ELF-1 (cell line): Measurements from ENCODE around the gene SH3BGRL2.

ENCODE experiments used
- DNase-seq: peaks from one replicate; pipeline ENCODE4 v3.0.0-alpha.2; 2016; ENCODE audit warnings: low read depth, low spot score

SH3BGRL2 gene

GRCh38 chr6:79630883-79631692, at the start of gene SH3BGRL2:
Gene SH3BGRL2, plus strand, starts transcription at chr6:79631329. Its CDS starts 133 bp downstream, at chr6:79631462.
- DNase-seq, result peak; percentile 91

- no peak for DNase-seq
Observed at GRCh38 chr6:79584332-79584731, 46.8 kb upstream of the SH3BGRL2 start.

DNA sequence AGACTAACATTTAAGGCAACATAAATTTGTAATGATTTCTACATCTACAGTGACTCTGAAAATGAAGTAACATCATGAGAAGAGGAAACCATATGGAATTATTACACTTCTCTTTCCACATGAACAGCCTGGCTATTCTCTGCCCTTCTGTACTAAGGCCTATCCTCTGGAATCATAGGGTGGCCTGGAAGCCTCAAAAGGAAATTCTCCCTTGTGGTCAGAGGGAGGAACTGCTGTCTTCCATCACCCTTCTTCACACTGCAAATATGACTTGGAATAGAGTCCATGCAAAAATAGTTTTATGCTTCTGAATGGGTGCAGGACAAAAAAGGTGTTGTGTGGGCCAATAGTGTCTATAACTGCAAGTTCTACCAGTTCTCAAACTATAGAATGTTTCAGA, 44.6 kb upstream of the SH3BGRL2 start:
- peak; percentile 21 for DNase-seq

- DNase-seq, result no peak
Observed at GRCh38 chr6:79589701-79590100, 41.4 kb upstream of the SH3BGRL2 start.

DNA sequence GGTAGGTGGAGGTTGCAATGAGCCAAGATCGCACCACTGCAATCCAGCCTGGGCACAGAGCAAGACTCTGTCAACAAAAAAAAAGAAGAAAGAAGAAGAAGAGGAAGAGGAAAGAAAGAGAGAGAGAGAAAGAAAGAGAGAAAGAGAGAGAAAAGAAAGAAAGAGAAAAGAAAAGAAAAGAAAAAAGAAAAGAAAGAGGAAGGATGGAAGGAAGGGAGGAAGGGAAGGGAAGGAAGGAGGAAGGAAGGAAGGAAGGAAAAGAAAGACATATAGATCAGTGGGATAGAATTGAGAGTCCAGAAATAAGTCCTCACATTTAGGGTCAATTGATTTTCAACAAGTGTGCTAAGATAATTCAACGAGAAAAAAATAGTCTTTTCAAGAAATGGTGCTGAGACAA, 34.0 kb upstream of the SH3BGRL2 start:
- no peak for DNase-seq

DNA sequence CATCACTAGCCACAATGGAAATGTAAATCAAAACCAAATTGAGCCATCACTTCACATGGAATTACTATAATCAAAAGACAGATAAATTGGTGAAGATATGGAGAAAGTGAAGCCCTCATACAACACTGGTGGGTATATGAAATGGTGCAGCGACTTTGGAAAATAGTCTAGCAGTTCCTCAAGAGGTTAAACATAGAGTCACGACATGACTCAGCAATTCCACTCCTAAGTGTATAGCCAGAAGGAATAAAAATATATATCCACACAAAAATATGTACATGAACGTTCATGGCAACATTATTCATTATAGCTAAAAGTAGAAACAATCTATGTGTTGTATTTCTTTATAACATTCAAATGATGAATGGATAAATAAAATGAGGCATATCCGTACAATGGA, 33.1 kb upstream of the SH3BGRL2 start:
- DNase-seq, result no peak

- DNase-seq, result no peak
Observed at GRCh38 chr6:79599725-79600259, 31.3 kb upstream of the SH3BGRL2 start.

GRCh38 chr6:79600313-79600712, 30.8 kb upstream of the SH3BGRL2 start:
- no peak for DNase-seq

GRCh38 chr6:79600812-79601609, 30.1 kb upstream of the SH3BGRL2 start:
- no peak for DNase-seq

- DNase-seq, result no peak
Observed at GRCh38 chr6:79602859-79603258, 28.3 kb upstream of the SH3BGRL2 start.

- DNase-seq, result no peak
Observed at GRCh38 chr6:79604583-79605037, 26.5 kb upstream of the SH3BGRL2 start.

DNA sequence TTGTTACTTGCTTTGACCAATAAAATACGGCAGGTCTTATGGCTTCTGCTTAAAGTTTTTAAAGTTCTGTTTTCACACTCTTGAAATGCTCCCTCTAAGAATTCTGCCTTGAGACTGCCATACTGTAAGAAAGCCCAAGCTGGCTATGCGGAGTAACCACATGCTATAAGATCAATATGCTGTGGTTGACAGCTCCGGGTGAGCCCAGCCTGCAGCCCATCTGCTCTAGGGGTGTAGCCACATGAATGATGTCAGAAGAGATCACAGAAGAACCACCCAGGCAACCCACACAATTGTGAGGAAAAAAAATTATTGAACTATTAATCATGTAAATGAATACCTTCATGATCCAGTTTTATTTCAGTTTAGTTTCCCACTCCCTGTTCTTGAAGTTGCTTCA, 26.1 kb upstream of the SH3BGRL2 start:
- no peak for DNase-seq

- DNase-seq, result no peak
Observed at GRCh38 chr6:79605968-79606764, 25.0 kb upstream of the SH3BGRL2 start.

DNA sequence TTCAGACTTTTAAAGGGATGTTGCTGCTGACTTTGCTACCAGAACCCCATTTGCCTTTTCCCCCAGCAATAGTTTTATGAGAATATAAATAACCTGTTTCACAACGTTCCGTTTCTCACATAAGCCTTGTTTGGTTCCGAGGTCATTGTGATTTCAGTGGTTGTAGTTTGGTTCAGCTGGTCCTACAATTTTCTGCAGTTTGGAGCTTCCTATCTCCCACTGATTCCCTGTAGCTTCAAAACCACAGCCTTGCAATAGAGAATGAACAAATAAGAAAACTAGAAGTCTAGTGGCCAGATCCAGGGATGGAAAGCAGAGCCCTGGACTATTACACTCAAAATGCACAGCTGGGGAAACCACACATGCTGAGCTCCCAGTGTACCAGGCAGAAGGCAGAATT, 24.1 kb upstream of the SH3BGRL2 start:
- DNase-seq, result no peak

- DNase-seq, result no peak
Observed at GRCh38 chr6:79608334-79609224, 22.6 kb upstream of the SH3BGRL2 start.

- DNase-seq, result no peak
Observed at GRCh38 chr6:79609225-79609595, 21.9 kb upstream of the SH3BGRL2 start.

DNA sequence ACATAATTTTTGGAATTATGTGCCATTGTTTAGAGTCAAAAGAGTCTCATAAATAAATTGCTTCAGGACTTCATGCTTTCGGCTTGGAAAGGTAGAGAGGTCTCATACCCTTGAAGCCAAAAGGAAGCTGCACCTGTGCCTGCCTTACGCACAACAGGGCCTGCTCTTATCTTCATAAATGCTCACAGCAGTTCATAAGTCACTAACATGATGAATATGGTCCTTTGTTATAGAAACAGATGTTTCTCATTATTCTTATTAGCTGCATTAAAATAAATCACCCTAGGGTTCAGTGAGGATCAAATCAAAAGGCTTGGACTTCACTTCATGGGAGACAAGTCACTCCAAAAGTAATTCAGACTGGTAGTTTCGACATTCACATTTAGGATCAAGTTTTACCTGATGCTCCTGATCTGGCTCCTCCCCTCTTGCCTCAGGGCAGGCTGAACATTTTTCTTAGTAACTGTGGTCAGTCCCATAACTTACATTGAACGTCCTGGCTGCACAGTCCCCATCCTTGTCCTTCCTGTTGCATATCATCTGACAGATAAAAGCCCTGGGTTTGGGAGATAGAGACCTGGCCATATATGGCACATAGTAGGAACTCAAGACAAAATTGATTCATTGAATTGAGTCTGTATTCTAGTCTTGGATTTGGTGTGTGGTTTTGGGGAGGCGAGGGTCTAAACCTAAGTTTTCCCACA, 20.7 kb upstream of the SH3BGRL2 start:
- DNase-seq, result peak; percentile 42

GRCh38 chr6:79612457-79612856, 18.7 kb upstream of the SH3BGRL2 start:
- DNase-seq, result no peak

- peak; percentile 12 for DNase-seq
Observed at GRCh38 chr6:79612918-79613317, 18.2 kb upstream of the SH3BGRL2 start.

DNA sequence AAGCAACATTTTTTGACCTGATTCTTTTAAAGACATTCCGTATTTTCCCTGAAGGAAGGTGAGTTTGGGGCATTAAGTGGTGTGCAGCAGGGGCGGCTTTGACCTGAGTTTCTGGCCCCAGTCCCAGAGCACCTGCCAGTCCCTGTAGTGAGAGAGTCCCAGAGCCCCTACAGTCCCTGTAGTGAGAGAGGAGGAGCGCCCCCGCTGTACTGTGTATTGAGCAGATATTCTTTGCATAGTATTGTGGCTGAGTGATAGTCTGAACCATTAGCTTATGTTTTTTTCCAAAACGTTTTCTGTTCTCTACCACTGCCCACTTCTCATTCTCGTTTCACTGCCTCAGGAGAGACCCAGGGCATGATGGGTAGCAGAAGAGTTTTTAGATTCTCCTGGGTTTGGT, 17.2 kb upstream of the SH3BGRL2 start:
- DNase-seq, result no peak
